Ascending aorta (tissue), 2 donors: ENCODE measurements around the gene CCDC178. TPM values are rescaled to one million over a fixed set of nuclear protein-coding genes. Genes with fewer than 3 reads are reported as not detected.

Experiments
- DNase-seq, 2 donors: peaks; one replicate each; pipeline ENCODE4 v3.0.0-alpha.2; 2019; ENCODE audit warnings: low spot score in 2 of 2
- H3K27ac ChIP-seq, 2 donors: fragments of 200-600 bp; sonication (generic); one replicate each; pipeline ENCODE4 v1.5.1; 2016 to 2017; ENCODE audit warnings: mild to moderate bottlenecking in 1 of 2
- H3K27me3 ChIP-seq: fragments of 200-600 bp; sonication (generic); one replicate; pipeline ENCODE4 v1.5.1; 2017
- H3K36me3 ChIP-seq, 2 donors: fragments of 200-600 bp; sonication (generic); one replicate each; pipeline ENCODE4 v1.5.1; 2016
- H3K4me1 ChIP-seq, 2 donors: fragments of 200-600 bp; sonication (generic); one replicate each; pipeline ENCODE4 v1.5.1; 2016 to 2017; ENCODE audit warnings: mild to moderate bottlenecking in 1 of 2
- H3K4me3 ChIP-seq, 2 donors: fragments of 200-600 bp; sonication (generic); one replicate each; pipeline ENCODE4 v1.5.1; 2016 to 2017; ENCODE audit warnings: mild to moderate bottlenecking in 1 of 2
- H3K9me3 ChIP-seq, 2 donors: fragments of 200-600 bp; sonication (generic); one replicate each; pipeline ENCODE4 v1.5.1; 2016
- intact Hi-C: fragments of 100-400 bp; cut with DNase I; formaldehyde crosslinking; loops from one replicate; pipeline ENCODE4 v1.15.1; 2023
- total RNA-seq: library from RNA; depleted of rRNA; stranded (reverse); fragments of >200 nt; gene quantifications from one replicate; pipeline ENCODE4 v1.1.0, GENCODE V29; 2016
- TF ChIP-seq, protein P1 (sequence below), 3 experiments: fragments of 200-600 bp in 2 of 3; fragments of 450-650 bp in 1 of 3; sonication (generic) in 2 of 3; IDR thresholded peaks; one replicate each; pipeline ENCODE4 v1.5.1; 2016 to 2019; ENCODE audit warnings: antibody characterized with exemption in 3 of 3, mild to moderate bottlenecking in 1 of 3, moderate library complexity in 1 of 3

The CCDC178 gene
- total RNA-seq, 1 donor from 2014 or later = not detected

DNA sequence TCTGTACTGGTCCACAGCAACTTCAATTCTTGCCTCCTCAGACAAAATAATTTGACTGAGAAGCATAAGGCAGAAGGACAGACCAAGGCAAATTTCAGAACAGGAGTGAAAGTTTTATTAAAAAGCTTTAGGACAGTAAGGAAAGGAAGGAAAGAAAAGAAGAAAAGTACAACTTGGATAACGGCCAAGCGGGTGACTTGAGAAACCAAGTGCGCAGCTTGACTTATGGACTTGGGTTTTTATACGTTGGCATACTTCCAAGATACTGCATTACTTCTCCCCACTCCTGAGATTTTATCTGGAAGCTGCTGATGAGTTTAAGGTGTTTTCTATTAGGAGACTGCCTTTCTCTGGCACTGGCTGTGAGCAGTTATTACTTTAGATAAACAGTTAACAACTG is 64.7 kb downstream of the CCDC178 start:
- DNase-seq = no peak
- intact Hi-C loops = no loop called here
- Histone ChIP-seq H3K4me3 (no peak overlapping the region), H3K9me3 (no peaks in the 10 kb centered on the region), H3K27ac (no peak overlapping the region), H3K36me3 (no peaks in the 10 kb centered on the region), H3K4me1 (no peaks in the 10 kb centered on the region), H3K27me3 (no peaks in the 10 kb centered on the region)
- TF ChIP-seq, protein P1, sequence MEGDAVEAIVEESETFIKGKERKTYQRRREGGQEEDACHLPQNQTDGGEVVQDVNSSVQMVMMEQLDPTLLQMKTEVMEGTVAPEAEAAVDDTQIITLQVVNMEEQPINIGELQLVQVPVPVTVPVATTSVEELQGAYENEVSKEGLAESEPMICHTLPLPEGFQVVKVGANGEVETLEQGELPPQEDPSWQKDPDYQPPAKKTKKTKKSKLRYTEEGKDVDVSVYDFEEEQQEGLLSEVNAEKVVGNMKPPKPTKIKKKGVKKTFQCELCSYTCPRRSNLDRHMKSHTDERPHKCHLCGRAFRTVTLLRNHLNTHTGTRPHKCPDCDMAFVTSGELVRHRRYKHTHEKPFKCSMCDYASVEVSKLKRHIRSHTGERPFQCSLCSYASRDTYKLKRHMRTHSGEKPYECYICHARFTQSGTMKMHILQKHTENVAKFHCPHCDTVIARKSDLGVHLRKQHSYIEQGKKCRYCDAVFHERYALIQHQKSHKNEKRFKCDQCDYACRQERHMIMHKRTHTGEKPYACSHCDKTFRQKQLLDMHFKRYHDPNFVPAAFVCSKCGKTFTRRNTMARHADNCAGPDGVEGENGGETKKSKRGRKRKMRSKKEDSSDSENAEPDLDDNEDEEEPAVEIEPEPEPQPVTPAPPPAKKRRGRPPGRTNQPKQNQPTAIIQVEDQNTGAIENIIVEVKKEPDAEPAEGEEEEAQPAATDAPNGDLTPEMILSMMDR (IDR thresholded peaks at IDR 0.05) = no peak

DNA sequence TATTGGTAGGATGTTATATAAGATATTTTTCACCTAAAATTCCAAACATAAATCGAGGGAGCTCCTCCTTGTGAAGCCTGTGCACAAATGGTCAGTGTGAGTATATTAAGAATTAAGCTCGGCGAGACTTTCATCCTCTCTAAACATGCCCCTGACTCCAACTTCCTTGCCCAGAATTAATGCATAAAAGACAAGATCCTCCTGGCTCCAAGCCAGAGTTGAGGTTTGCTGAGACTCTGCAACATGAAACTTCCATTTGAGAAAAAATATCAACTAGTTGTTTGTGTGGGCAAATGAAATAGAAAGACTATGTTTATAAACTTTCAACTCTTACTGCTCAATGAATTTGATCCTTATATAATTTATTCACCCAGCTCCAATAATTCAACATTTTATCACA is 68.1 kb downstream of the CCDC178 start:
- intact Hi-C loops = no loop called here
- H3K27ac ChIP-seq = no peak overlapping the region
- no peaks in the 10 kb centered on the region for H3K27me3 ChIP-seq
- no peaks in the 10 kb centered on the region for H3K4me1 ChIP-seq
- H3K9me3 ChIP-seq = no peaks in the 10 kb centered on the region
- DNase-seq = no peak
- TF ChIP-seq, protein P1 (IDR thresholded peaks at IDR 0.05) = no peak
- no peaks in the 10 kb centered on the region for H3K36me3 ChIP-seq
- H3K4me3 ChIP-seq = no peak overlapping the region

DNA sequence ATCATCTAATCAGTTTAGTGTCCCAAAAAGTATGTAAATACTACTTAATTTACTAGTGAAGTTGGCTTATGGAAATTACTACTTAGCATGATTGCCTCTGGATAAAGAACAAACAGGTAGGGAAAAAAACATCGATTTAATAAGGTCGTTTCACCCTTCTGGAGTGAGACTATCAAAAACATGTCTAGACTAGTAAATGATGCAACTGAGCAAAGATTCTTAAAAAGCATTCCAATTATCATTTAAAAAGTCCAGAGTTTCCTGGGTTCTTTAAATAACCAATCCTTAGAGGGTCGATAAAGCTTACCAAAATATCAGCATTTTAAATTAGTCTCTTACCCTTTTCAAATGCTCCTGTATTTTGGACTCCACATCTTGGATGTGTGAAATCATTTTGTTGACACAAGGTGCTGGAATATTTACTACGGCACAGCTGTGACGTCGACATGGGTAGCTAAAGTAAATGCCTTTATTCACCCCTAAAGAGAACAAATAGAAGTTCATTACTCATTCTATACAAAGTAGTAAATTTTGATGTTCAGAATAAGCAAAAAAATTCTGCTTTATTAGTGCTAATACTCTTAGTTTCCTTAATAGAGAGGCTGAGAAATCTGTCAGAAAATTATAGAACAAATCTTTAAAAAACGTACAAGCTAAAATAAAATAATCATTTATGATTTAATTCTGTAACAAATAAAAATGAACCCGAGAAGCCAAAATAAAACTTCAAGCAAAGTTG is 70.6 kb downstream of the CCDC178 start:
- Histone ChIP-seq H3K4me3 (no peak overlapping the region), H3K36me3 (no peaks in the 10 kb centered on the region), H3K27me3 (no peaks in the 10 kb centered on the region), H3K9me3 (no peaks in the 10 kb centered on the region), H3K4me1 (no peaks in the 10 kb centered on the region), H3K27ac (no peak overlapping the region)
- TF ChIP-seq, protein P1 (IDR thresholded peaks at IDR 0.05) = no peak
- DNase-seq = no peak
- intact Hi-C loops = no loop called here

DNA sequence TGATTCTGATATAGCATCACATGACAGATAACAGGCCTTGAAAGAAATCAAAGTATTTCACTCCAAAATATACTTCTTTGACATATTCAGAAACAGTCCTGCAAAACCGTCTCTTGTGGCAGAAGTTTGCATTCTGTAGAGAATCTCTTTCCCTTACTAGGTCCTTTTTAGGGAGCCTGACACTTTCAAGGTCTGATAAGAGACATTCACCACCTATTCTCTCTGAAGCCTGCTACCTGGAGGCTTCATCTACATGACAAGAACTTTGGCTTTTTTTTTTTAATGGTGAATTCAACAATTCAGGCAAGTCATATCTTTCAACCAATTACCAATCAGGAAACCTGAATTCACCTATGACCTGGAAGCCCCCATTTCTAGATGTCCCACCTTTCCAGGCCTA is 83.8 kb downstream of the CCDC178 start:
- no peak for DNase-seq
- H3K27me3 ChIP-seq = no peaks in the 10 kb centered on the region
- H3K4me1 ChIP-seq = no peaks in the 10 kb centered on the region
- no peak overlapping the region for H3K4me3 ChIP-seq
- H3K27ac ChIP-seq = no peak overlapping the region
- intact Hi-C loops = no loop called here
- peaks cover 0 to 5% of the 10 kb centered on the region in 2 donors for H3K9me3 ChIP-seq
- no peaks in the 10 kb centered on the region for H3K36me3 ChIP-seq
- TF ChIP-seq, protein P1 (IDR thresholded peaks at IDR 0.05) = no peak

DNA sequence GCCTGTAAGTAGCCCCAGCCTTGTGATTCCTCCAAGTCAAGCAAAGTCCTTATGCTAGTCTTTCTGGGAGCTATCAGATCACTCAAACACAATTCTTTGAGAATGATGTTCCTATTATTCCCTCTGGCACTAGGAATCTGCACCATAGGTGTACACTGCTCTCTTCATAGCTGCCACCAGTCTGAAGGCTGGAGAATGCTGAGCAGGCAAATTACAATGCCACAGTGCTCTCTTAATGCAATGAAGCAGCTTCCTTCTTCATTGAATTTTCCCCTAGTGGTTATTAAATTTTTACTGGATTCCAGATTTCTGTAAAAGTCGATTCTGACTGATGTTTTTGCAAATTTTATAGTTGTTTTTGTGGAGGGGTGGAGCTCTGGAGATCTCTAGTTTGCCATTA is 84.8 kb downstream of the CCDC178 start:
- intact Hi-C loops = no loop called here
- no peak overlapping the region for H3K27ac ChIP-seq
- DNase-seq = no peak
- no peaks in the 10 kb centered on the region for H3K36me3 ChIP-seq
- peaks cover 0 to 5% of the 10 kb centered on the region in 2 donors for H3K9me3 ChIP-seq
- no peaks in the 10 kb centered on the region for H3K27me3 ChIP-seq
- H3K4me3 ChIP-seq = no peak overlapping the region
- TF ChIP-seq, protein P1 (IDR thresholded peaks at IDR 0.05) = no peak
- H3K4me1 ChIP-seq = no peaks in the 10 kb centered on the region
